Measurements from ENCODE around the gene SELL. TPM values are rescaled to one million over a fixed set of nuclear protein-coding genes. Genes with fewer than 3 reads are reported as not detected.
A peak's percentile ranks its signal among the peaks of the same experiment; 100 is the strongest.
"Not testable (repeated sequence)": the region's sequence is repeated elsewhere in the genome, so short reads cannot be mapped to it uniquely, and the experiment has no call there.

SELL gene
- total RNA-seq, 2 experiments from 2014 or later, result 103 to 110 TPM

GRCh38 chr1:169727307-169727706 is 15.9 kb upstream of the SELL start:
- no peak for DNase-seq
- Mint-ChIP-seq H3K27me3 (peaks cover 4% of the 10 kb centered on the region), H3K4me1 (ENCODE audit: low read depth) (no peaks in the 10 kb centered on the region), H3K4me3 (no peak overlapping the region), H3K27ac (no peak overlapping the region), H3K36me3 (no peaks in the 10 kb centered on the region), H3K9me3 (no peaks in the 10 kb centered on the region)
- ChIA-PET CTCF (interaction anchor here (1.6 kb wide), 1 partner anchor 125 kb away, joined by 8 read pairs; no protein-coding TSS in a partner anchor), POLR2A (no interaction called here)
- intact Hi-C loops (cut with micrococcal nuclease), result no loop called here

- intact Hi-C loops (cut with micrococcal nuclease), result no loop called here
- no peaks in the 10 kb centered on the region for H3K36me3 Mint-ChIP-seq
- H3K27me3 Mint-ChIP-seq, result peaks cover 4% of the 10 kb centered on the region
- no peak overlapping the region for H3K4me3 Mint-ChIP-seq
- ChIA-PET POLR2A (no interaction called here), CTCF (interaction anchor here (1.6 kb wide), 1 partner anchor 125 kb away, joined by 8 read pairs; no protein-coding TSS in a partner anchor)
- no peaks in the 10 kb centered on the region for H3K4me1 Mint-ChIP-seq (ENCODE audit: low read depth)
- H3K9me3 Mint-ChIP-seq, result no peaks in the 10 kb centered on the region
- no peak overlapping the region for H3K27ac Mint-ChIP-seq
- no peak for DNase-seq
Observed at GRCh38 chr1:169726851-169727250, 15.4 kb upstream of the SELL start.

GRCh38 chr1:169725930-169726329 is 14.5 kb upstream of the SELL start:
- H3K27me3 Mint-ChIP-seq, result peaks cover 1% of the 10 kb centered on the region

GRCh38 chr1:169724168-169724567 is 12.7 kb upstream of the SELL start:
- no peaks in the 10 kb centered on the region for H3K36me3 Mint-ChIP-seq
- peaks cover 1% of the 10 kb centered on the region for H3K27me3 Mint-ChIP-seq
- H3K9me3 Mint-ChIP-seq, result no peaks in the 10 kb centered on the region
- H3K4me3 Mint-ChIP-seq, result no peak overlapping the region
- no peaks in the 10 kb centered on the region for H3K4me1 Mint-ChIP-seq (ENCODE audit: low read depth)
- ChIA-PET POLR2A (no interaction called here), CTCF (no interaction called here)
- H3K27ac Mint-ChIP-seq, result no peak overlapping the region
- intact Hi-C loops (cut with micrococcal nuclease), result no loop called here
- no peak for DNase-seq

More at GRCh38 chr1:169725930-169726329, 14.5 kb upstream of the SELL start:
- no peak overlapping the region for H3K4me3 Mint-ChIP-seq
- H3K27ac Mint-ChIP-seq, result no peak overlapping the region
- CTCF ChIA-PET, result interaction anchor here (1.3 kb wide), 1 partner anchor 124 kb away, joined by 6 read pairs; no protein-coding TSS in a partner anchor
- no peaks in the 10 kb centered on the region for H3K4me1 Mint-ChIP-seq (ENCODE audit: low read depth)
- H3K36me3 Mint-ChIP-seq, result no peaks in the 10 kb centered on the region
- H3K9me3 Mint-ChIP-seq, result no peaks in the 10 kb centered on the region
- POLR2A ChIA-PET, result no interaction called here
- intact Hi-C loops (cut with micrococcal nuclease), result no loop called here
- no peak for DNase-seq

GRCh38 chr1:169723763-169724162 is 12.3 kb upstream of the SELL start:
- POLR2A ChIA-PET, result no interaction called here
- no peaks in the 10 kb centered on the region for H3K4me1 Mint-ChIP-seq (ENCODE audit: low read depth)
- no peak overlapping the region for H3K27ac Mint-ChIP-seq
- no peaks in the 10 kb centered on the region for H3K36me3 Mint-ChIP-seq
- H3K4me3 Mint-ChIP-seq, result no peak overlapping the region
- intact Hi-C loops (cut with micrococcal nuclease), result no loop called here
- CTCF ChIA-PET, result no interaction called here
- DNase-seq, result no peak
- H3K27me3 Mint-ChIP-seq, result peaks cover 1% of the 10 kb centered on the region
- no peaks in the 10 kb centered on the region for H3K9me3 Mint-ChIP-seq

GRCh38 chr1:169722779-169723178 is 11.4 kb upstream of the SELL start:
- ChIA-PET POLR2A (no interaction called here), CTCF (interaction anchor here (0.7 to 1.7 kb wide), 2 partner anchors 11 to 122 kb away, joined by 3 to 4 read pairs; no protein-coding TSS in a partner anchor)
- no peaks in the 10 kb centered on the region for H3K4me1 Mint-ChIP-seq (ENCODE audit: low read depth)
- H3K27ac Mint-ChIP-seq, result no peak overlapping the region
- no peaks in the 10 kb centered on the region for H3K36me3 Mint-ChIP-seq
- no peak for DNase-seq
- H3K4me3 Mint-ChIP-seq, result no peak overlapping the region
- intact Hi-C loops (cut with micrococcal nuclease), result no loop called here
- H3K9me3 Mint-ChIP-seq, result no peaks in the 10 kb centered on the region
- peaks cover 1% of the 10 kb centered on the region for H3K27me3 Mint-ChIP-seq

GRCh38 chr1:169715100-169715499 is 3.7 kb upstream of the SELL start:
- DNase-seq; H3K27ac Mint-ChIP-seq; POLR2A ChIA-PET; H3K36me3 Mint-ChIP-seq; intact Hi-C loops (cut with micrococcal nuclease); H3K27me3 Mint-ChIP-seq; H3K4me3 Mint-ChIP-seq: not testable (repeated sequence)
- peaks cover 18% of the 10 kb centered on the region for H3K9me3 Mint-ChIP-seq
- H3K4me1 Mint-ChIP-seq (ENCODE audit: low read depth), result peaks cover 11% of the 10 kb centered on the region
- CTCF ChIA-PET, result interaction anchor here (1.4 to 5.1 kb wide), 3 partner anchors 21 to 130 kb away, joined by 6 to 208 read pairs (median 88); partner anchors contain the start of gene F5

GRCh38 chr1:169713090-169713489 is 1.7 kb upstream of the SELL start:
- POLR2A ChIA-PET, H3K36me3 Mint-ChIP-seq, H3K27me3 Mint-ChIP-seq, H3K27ac Mint-ChIP-seq, DNase-seq, H3K4me3 Mint-ChIP-seq: not testable (repeated sequence)
- CTCF ChIA-PET, result interaction anchor here (1.1 to 5.1 kb wide), 15 partner anchors 11 to 230 kb away, joined by 3 to 208 read pairs (median 9); partner anchors contain the start of gene F5
- Mint-ChIP-seq H3K9me3 (peaks cover 18% of the 10 kb centered on the region), H3K4me1 (ENCODE audit: low read depth) (peaks cover 15% of the 10 kb centered on the region)
- intact Hi-C loops (cut with micrococcal nuclease), result loop anchor here (5.0 kb wide), 1 partner anchor 346 kb away; the partner anchor contains the start of genes BLZF1 and NME7

GRCh38 chr1:169712309-169712631 is 850 bp upstream of the SELL start:
- H3K27ac Mint-ChIP-seq, result no peak overlapping the region
- no peak overlapping the region for H3K4me3 Mint-ChIP-seq
- DNase-seq, result no peak
- intact Hi-C loops (cut with micrococcal nuclease), result loop anchor here (1.0 to 5.0 kb wide), 2 partner anchors 220 to 345 kb away; partner anchors contain the start of genes BLZF1 and NME7
- H3K36me3 Mint-ChIP-seq, result peaks cover 12% of the 10 kb centered on the region
- H3K4me1 Mint-ChIP-seq (ENCODE audit: low read depth), result peaks cover 15% of the 10 kb centered on the region
- ChIA-PET CTCF (interaction anchor here (0.6 to 5.1 kb wide), 51 partner anchors 10 to 1176 kb away, joined by 3 to 208 read pairs (median 4); partner anchors contain the start of genes BLZF1, F5, METTL18 and NME7), POLR2A (interaction anchor here (0.5 to 1.3 kb wide), 5 partner anchors 15 to 1392 kb away, joined by 3 to 8 read pairs (median 4); no protein-coding TSS in a partner anchor)
- H3K27me3 Mint-ChIP-seq, result peaks cover 2% of the 10 kb centered on the region
- H3K9me3 Mint-ChIP-seq, result peaks cover 15% of the 10 kb centered on the region

- Mint-ChIP-seq H3K4me1 (ENCODE audit: low read depth) (peaks cover 52% of the 10 kb centered on the region), H3K9me3 (peaks cover 5% of the 10 kb centered on the region), H3K4me3 (peak overlapping the region; percentile 84), H3K27ac (peak overlapping the region; percentile 92), H3K27me3 (no peaks in the 10 kb centered on the region), H3K36me3 (peaks cover 38% of the 10 kb centered on the region)
- CTCF ChIA-PET, result interaction anchor here (1.7 to 5.7 kb wide), 7 partner anchors 12 to 158 kb away, joined by 5 to 75 read pairs (median 12); partner anchors contain the start of gene F5
- POLR2A ChIA-PET, result interaction anchor here (1.2 to 4.9 kb wide), 2 partner anchors 16 to 122 kb away, joined by 3 to 28 read pairs; no protein-coding TSS in a partner anchor
- intact Hi-C loops (cut with micrococcal nuclease), result loop anchor here (2.0 to 10.0 kb wide), 3 partner anchors 51 to 1776 kb away; partner anchors contain the start of genes PRRC2C and SCYL3
- no peak for DNase-seq
Observed at GRCh38 chr1:169708647-169709046, 2.8 kb downstream of the SELL start.

GRCh38 chr1:169707912-169708604 is 3.4 kb downstream of the SELL start:
- ChIA-PET CTCF (interaction anchor here (1.6 to 5.7 kb wide), 7 partner anchors 12 to 122 kb away, joined by 5 to 75 read pairs (median 13); partner anchors contain the start of gene F5), POLR2A (interaction anchor here (1.2 to 4.9 kb wide), 2 partner anchors 15 to 121 kb away, joined by 3 to 28 read pairs; no protein-coding TSS in a partner anchor)
- H3K27me3 Mint-ChIP-seq, result no peaks in the 10 kb centered on the region
- H3K4me3 Mint-ChIP-seq, result peak overlapping the region; percentile 84
- intact Hi-C loops (cut with micrococcal nuclease), result loop anchor here (2.0 to 10.0 kb wide), 3 partner anchors 51 to 1777 kb away; partner anchors contain the start of genes PRRC2C and SCYL3
- peaks cover 42% of the 10 kb centered on the region for H3K36me3 Mint-ChIP-seq
- peak; percentile 40 for DNase-seq
- peak overlapping the region; percentile 92 for H3K27ac Mint-ChIP-seq
- peaks cover 2% of the 10 kb centered on the region for H3K9me3 Mint-ChIP-seq
- peaks cover 58% of the 10 kb centered on the region for H3K4me1 Mint-ChIP-seq (ENCODE audit: low read depth)

GRCh38 chr1:169704797-169705196 is 6.6 kb downstream of the SELL start:
- intact Hi-C loops (cut with micrococcal nuclease), result loop anchor here (5.0 to 10.0 kb wide), 2 partner anchors 47 to 1780 kb away; partner anchors contain the start of gene PRRC2C
- peaks cover 67% of the 10 kb centered on the region for H3K36me3 Mint-ChIP-seq
- no peak for DNase-seq
- peak overlapping the region; percentile 45 for H3K4me3 Mint-ChIP-seq
- H3K4me1 Mint-ChIP-seq (ENCODE audit: low read depth), result peaks cover 77% of the 10 kb centered on the region
- H3K27me3 Mint-ChIP-seq, result no peaks in the 10 kb centered on the region
- peak overlapping the region; percentile 90 for H3K27ac Mint-ChIP-seq
- H3K9me3 Mint-ChIP-seq, result no peaks in the 10 kb centered on the region
- ChIA-PET CTCF (interaction anchor here (0.9 to 3.7 kb wide), 7 partner anchors 9 to 154 kb away, joined by 3 to 29 read pairs (median 4); partner anchors contain the start of gene F5), POLR2A (interaction anchor here (1.5 to 4.9 kb wide), 2 partner anchors 12 to 120 kb away, joined by 4 to 28 read pairs; no protein-coding TSS in a partner anchor)
